Fibroblast of villous mesenchyme (primary cell): ENCODE results near the gene TIA1. TPM values are rescaled to one million over a fixed set of nuclear protein-coding genes. Genes with fewer than 3 reads are reported as not detected.

Source experiments
- DNase-seq: peaks from one replicate; pipeline ENCODE4 v3.0.0-alpha.2; 2010; ENCODE audit warnings: low read depth
- H3K4me3 ChIP-seq: 2 replicates; pipeline ENCODE4 v1.5.1; 2011; ENCODE audit warnings: low read depth, mild to moderate bottlenecking, low read length
- CTCF ChIP-seq: IDR thresholded peaks from 2 replicates; pipeline ENCODE4 v1.5.1; 2012; ENCODE audit warnings: low read depth, mild to moderate bottlenecking, low read length; ENCODE audit not compliant: insufficient read depth
- total RNA-seq: library from RNA; depleted of rRNA; stranded (reverse); fragments of >200 nt; gene quantifications from 2 replicates; pipeline ENCODE4 v1.2.3, GENCODE V29; 2012

TIA1 gene
- total RNA-seq, 1 donor: 114 TPM

GRCh38 chr2:70212298-70212932 is 36.0 kb downstream of the TIA1 start:
- DNase-seq: peak; percentile 12
- TF ChIP-seq CTCF: no peak
- no peak overlapping the region for H3K4me3 ChIP-seq

- no peak overlapping the region for H3K4me3 ChIP-seq
- TF ChIP-seq CTCF: no peak
- no peak for DNase-seq
These were observed 36.8 kb downstream of the TIA1 start for GRCh38 chr2:70211595-70211994.

- DNase-seq: no peak
- no peak overlapping the region for H3K4me3 ChIP-seq
- no peak for TF ChIP-seq CTCF
These were observed 44.0 kb downstream of the TIA1 start for GRCh38 chr2:70204452-70204851.

GRCh38 chr2:70203086-70203485 is 45.3 kb downstream of the TIA1 start:
- DNase-seq: no peak
- no peak overlapping the region for H3K4me3 ChIP-seq
- TF ChIP-seq CTCF: no peak

- no peak overlapping the region for H3K4me3 ChIP-seq
- no peak for TF ChIP-seq CTCF
- no peak for DNase-seq
These were observed 46.1 kb downstream of the TIA1 start for GRCh38 chr2:70202236-70202806.

GRCh38 chr2:70201831-70202230 is 46.6 kb downstream of the TIA1 start:
- no peak for TF ChIP-seq CTCF
- DNase-seq: no peak
- H3K4me3 ChIP-seq: no peak overlapping the region
